Right lobe of liver (tissue), 4 donors: ENCODE data around the gene CDH13.

Experiments used
- CTCF ChIP-seq, 4 donors: fragments of 200-600 bp in 3 of 4; fragments of 450-650 bp in 1 of 4; IDR thresholded peaks; one replicate each; pipeline versions ENCODE4 v1.5.1 to v1.8.0; 2016 to 2022; ENCODE audit warnings: antibody characterized with exemption in 4 of 4, mild to moderate bottlenecking in 2 of 4
- POLR2A ChIP-seq: fragments of 450-650 bp; IDR thresholded peaks from one replicate; pipeline ENCODE4 v1.6.1; 2017; ENCODE audit warnings: antibody characterized with exemption, mild to moderate bottlenecking
- donor health status: DM: no; HTN: no; CAD: no.
- donor health status: DM: no; HTN: no; CAD: no.
- donor health status: DM: no; HTN: yes; CAD: no.

GRCh38 chr16:82703161-82703560 lies 76.4 kb downstream of the CDH13 start:
- TF ChIP-seq POLR2A: no peak
- no peak for TF ChIP-seq CTCF (IDR thresholded peaks at IDR 0.05)
